Panc1 (cell line): ENCODE results near the gene CDC37. TPM values are rescaled to one million over a fixed set of nuclear protein-coding genes. Genes with fewer than 3 reads are reported as not detected.

Experiments
- ATAC-seq: fragments of 200-7000 bp; cut with Tn5 transposase; 2 replicates; pipeline ENCODE4 v1.9.1; 2020; ENCODE audit warnings: mild to moderate bottlenecking, moderate library complexity
- BruUV-seq: library from RNA; stranded (reverse); fragments of 400-500 nt; replicated peaks from 2 replicates; lab custom pipeline; 2021; lab: Mats Ljungman, UMichigan
- CTCF ChIA-PET: fragments of 300-600 bp; sonication (Branson Sonifier 250); formaldehyde crosslinking; loops from one replicate; lab custom pipeline; 2022; ENCODE audit warnings: antibody characterized with exemption; lab: Charles Lee
- POLR2A ChIA-PET: fragments of 300-600 bp; sonication (Branson Sonifier 250); formaldehyde crosslinking; loops from one replicate; lab custom pipeline; 2022; ENCODE audit warnings: antibody characterized with exemption; lab: Charles Lee
- DNase-seq: peaks from one replicate; pipeline ENCODE4 v3.0.0-alpha.2; 2010; ENCODE audit warnings: low read depth, low spot score
- H3K27ac ChIP-seq: 2 replicates; pipeline ENCODE4 v1.5.1; 2011; ENCODE audit warnings: mild to moderate bottlenecking, low read length, inconsistent platforms
- H3K27me3 ChIP-seq: fragments of 200-500 bp; sonication (Bioruptor generic); 2 replicates; pipeline ENCODE4 v1.6.0; 2014; ENCODE audit warnings: low read length, inconsistent platforms; ENCODE audit not compliant: control insufficient read depth, insufficient read depth
- H3K36me3 ChIP-seq: fragments of 200-500 bp; sonication (Bioruptor generic); 2 replicates; pipeline ENCODE4 v1.5.1; 2014; ENCODE audit warnings: inconsistent platforms, mild to moderate bottlenecking, low read length, moderate library complexity; ENCODE audit not compliant: control insufficient read depth, insufficient read depth
- H3K4me1 ChIP-seq: 2 replicates; pipeline ENCODE4 v1.5.1; 2011; ENCODE audit warnings: inconsistent platforms, mild to moderate bottlenecking, low read length, moderate library complexity; ENCODE audit not compliant: control insufficient read depth, insufficient read depth
- H3K4me3 ChIP-seq, 2 experiments: 2 replicates each; pipeline ENCODE4 v1.5.1; 2011 to 2012; ENCODE audit warnings: low read depth in 2 of 2, low read length in 2 of 2, mild to moderate bottlenecking in 2 of 2, inconsistent platforms in 1 of 2, moderate library complexity in 1 of 2
- H3K9me3 ChIP-seq: fragments of 200-500 bp; sonication (Bioruptor generic); 2 replicates; pipeline ENCODE4 v1.5.1; 2014; ENCODE audit warnings: low read depth, mild to moderate bottlenecking, inconsistent platforms, low read length, moderate library complexity; ENCODE audit not compliant: control insufficient read depth, insufficient read depth
- POLR2AphosphoS5 ChIP-seq: IDR thresholded peaks from 2 replicates; pipeline ENCODE4 v1.6.1; 2012; ENCODE audit warnings: mild to moderate bottlenecking, low read depth, low read length, moderate library complexity
- SIN3A ChIP-seq: IDR thresholded peaks from 2 replicates; pipeline ENCODE4 v1.6.1; 2012; ENCODE audit warnings: low read depth, mild to moderate bottlenecking, low read length, moderate library complexity, borderline replicate concordance; ENCODE audit not compliant: insufficient read depth
- TCF7L2 ChIP-seq: IDR thresholded peaks from 2 replicates; pipeline ENCODE4 v1.6.1; 2011; ENCODE audit warnings: mild to moderate bottlenecking, low read depth, low read length, inconsistent platforms
- in situ Hi-C: cut with HindIII; loops from 2 replicates; pipeline ENCODE4 v1.10.0; 2016; ENCODE audit warnings: low sequenced_read_pairs, low pct_unique_long_range_greater_than_20kb
- intact Hi-C: fragments of 100-400 bp; cut with micrococcal nuclease; formaldehyde crosslinking; loops from one replicate; pipeline ENCODE4 v1.10.0; 2022; ENCODE audit not compliant: unreplicated experiment
- total RNA-seq: library from RNA; stranded (reverse); gene quantifications from one replicate; pipeline ENCODE4 v1.2.1, GENCODE V29; 2021; ENCODE audit not compliant: unreplicated experiment
- TF ChIP-seq, protein P1 (sequence below), 2 experiments: IDR thresholded peaks; 2 replicates each; pipeline ENCODE4 v1.6.1; 2011 to 2012; ENCODE audit warnings: low read depth in 2 of 2, control low read depth in 1 of 2, low read length in 1 of 2, mild to moderate bottlenecking in 1 of 2, moderate library complexity in 1 of 2; ENCODE audit not compliant: insufficient read depth in 1 of 2
- TF ChIP-seq, protein P2 (sequence below): fragments of 450-650 bp; IDR thresholded peaks from 2 replicates; pipeline ENCODE4 v1.5.1; 2017; ENCODE audit warnings: mild to moderate bottlenecking

Gene CDC37
- total RNA-seq, 1 experiment from 2014 or later = 162 TPM

DNA sequence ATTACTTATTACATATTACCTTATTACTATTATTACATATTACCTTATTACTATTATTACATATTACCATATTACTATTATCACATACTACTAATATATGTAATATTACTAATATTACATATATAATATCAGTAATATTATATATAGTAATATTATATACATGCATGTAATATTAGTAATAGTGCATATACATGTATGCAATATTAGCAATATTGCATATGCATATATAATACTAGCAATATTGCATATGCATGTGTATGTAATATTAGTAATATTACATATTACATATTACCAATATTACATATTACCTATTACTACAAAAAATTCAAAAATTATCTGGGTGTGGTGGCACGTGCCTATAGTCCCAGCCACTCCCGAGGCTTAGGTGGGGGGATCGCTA lies 39.4 kb upstream of the CDC37 start:
- ChIA-PET CTCF (no interaction called here), POLR2A (no interaction called here)
- Histone ChIP-seq H3K9me3 (no peaks in the 10 kb centered on the region), H3K4me1 (no peaks in the 10 kb centered on the region), H3K27me3 (no peaks in the 10 kb centered on the region), H3K27ac (no peak overlapping the region), H3K36me3 (no peaks in the 10 kb centered on the region), H3K4me3 (no peak overlapping the region)
- in situ Hi-C loops (no loop called here), intact Hi-C loops (no loop called here)
- DNase-seq (no peak), ATAC-seq (no peak)
- BruUV-seq = no TSS peak
- no peak for TF ChIP-seq SIN3A
- no peak for TF ChIP-seq POLR2AphosphoS5
- TF ChIP-seq, protein P1, sequence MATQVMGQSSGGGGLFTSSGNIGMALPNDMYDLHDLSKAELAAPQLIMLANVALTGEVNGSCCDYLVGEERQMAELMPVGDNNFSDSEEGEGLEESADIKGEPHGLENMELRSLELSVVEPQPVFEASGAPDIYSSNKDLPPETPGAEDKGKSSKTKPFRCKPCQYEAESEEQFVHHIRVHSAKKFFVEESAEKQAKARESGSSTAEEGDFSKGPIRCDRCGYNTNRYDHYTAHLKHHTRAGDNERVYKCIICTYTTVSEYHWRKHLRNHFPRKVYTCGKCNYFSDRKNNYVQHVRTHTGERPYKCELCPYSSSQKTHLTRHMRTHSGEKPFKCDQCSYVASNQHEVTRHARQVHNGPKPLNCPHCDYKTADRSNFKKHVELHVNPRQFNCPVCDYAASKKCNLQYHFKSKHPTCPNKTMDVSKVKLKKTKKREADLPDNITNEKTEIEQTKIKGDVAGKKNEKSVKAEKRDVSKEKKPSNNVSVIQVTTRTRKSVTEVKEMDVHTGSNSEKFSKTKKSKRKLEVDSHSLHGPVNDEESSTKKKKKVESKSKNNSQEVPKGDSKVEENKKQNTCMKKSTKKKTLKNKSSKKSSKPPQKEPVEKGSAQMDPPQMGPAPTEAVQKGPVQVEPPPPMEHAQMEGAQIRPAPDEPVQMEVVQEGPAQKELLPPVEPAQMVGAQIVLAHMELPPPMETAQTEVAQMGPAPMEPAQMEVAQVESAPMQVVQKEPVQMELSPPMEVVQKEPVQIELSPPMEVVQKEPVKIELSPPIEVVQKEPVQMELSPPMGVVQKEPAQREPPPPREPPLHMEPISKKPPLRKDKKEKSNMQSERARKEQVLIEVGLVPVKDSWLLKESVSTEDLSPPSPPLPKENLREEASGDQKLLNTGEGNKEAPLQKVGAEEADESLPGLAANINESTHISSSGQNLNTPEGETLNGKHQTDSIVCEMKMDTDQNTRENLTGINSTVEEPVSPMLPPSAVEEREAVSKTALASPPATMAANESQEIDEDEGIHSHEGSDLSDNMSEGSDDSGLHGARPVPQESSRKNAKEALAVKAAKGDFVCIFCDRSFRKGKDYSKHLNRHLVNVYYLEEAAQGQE (IDR thresholded peaks at IDR 0.05; ENCODE audit: insufficient read depth in 1 of 2, low read depth in 2 of 2, low read length in 1 of 2) = no peak
- TF ChIP-seq, protein P2, sequence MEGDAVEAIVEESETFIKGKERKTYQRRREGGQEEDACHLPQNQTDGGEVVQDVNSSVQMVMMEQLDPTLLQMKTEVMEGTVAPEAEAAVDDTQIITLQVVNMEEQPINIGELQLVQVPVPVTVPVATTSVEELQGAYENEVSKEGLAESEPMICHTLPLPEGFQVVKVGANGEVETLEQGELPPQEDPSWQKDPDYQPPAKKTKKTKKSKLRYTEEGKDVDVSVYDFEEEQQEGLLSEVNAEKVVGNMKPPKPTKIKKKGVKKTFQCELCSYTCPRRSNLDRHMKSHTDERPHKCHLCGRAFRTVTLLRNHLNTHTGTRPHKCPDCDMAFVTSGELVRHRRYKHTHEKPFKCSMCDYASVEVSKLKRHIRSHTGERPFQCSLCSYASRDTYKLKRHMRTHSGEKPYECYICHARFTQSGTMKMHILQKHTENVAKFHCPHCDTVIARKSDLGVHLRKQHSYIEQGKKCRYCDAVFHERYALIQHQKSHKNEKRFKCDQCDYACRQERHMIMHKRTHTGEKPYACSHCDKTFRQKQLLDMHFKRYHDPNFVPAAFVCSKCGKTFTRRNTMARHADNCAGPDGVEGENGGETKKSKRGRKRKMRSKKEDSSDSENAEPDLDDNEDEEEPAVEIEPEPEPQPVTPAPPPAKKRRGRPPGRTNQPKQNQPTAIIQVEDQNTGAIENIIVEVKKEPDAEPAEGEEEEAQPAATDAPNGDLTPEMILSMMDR = no peak
- TF ChIP-seq TCF7L2 = no peak

DNA sequence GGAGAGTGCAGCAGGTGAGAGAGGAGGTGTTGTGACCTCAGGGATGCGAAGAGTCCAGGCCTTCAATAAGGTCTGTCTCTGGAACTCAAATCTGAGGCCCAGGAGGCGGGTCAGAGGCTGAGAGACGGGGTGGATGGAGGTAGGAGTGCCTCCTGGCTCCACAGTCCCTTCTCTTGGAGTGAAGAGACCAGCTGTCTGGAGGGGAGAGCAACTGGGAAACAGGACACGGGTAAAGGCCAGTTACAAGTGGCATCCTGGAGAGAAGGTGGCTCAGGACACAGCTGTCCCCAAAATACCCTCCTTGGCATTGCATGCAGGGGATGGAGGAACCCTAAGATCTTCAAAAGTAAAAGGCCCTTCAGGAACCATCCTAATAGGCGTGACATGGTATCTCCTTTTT lies 36.2 kb upstream of the CDC37 start:
- H3K4me1 ChIP-seq = no peaks in the 10 kb centered on the region
- no TSS peak for BruUV-seq
- ATAC-seq (no peak), DNase-seq (no peak)
- H3K27me3 ChIP-seq = no peaks in the 10 kb centered on the region
- in situ Hi-C loops (no loop called here), intact Hi-C loops (no loop called here)
- H3K36me3 ChIP-seq = no peaks in the 10 kb centered on the region
- CTCF ChIA-PET = no interaction called here
- no peak overlapping the region for H3K4me3 ChIP-seq
- TF ChIP-seq, protein P1 (IDR thresholded peaks at IDR 0.05; ENCODE audit: insufficient read depth in 1 of 2, low read depth in 2 of 2, low read length in 1 of 2) = no peak
- TF ChIP-seq SIN3A = no peak
- TF ChIP-seq, protein P2 = no peak
- TF ChIP-seq POLR2AphosphoS5 = no peak
- no peak for TF ChIP-seq TCF7L2
- no peaks in the 10 kb centered on the region for H3K9me3 ChIP-seq
- H3K27ac ChIP-seq = no peak overlapping the region
- POLR2A ChIA-PET = no interaction called here
